Prostate gland (tissue), 2 donors: ENCODE results near the gene RIMS3.

Experiments
- CTCF ChIP-seq, 4 experiments: fragments of 200-600 bp in 2 of 4; fragments of 450-650 bp in 2 of 4; sonication (generic) in 2 of 4; IDR thresholded peaks; 1 replicate in 3 of 4; 2 replicates in 1 of 4; pipeline ENCODE4 v1.5.1; 2016 to 2019; ENCODE audit warnings: antibody characterized with exemption in 4 of 4, mild to moderate bottlenecking in 2 of 4, moderate library complexity in 2 of 4
- POLR2AphosphoS5 ChIP-seq: sonication (generic); formaldehyde crosslinking; IDR thresholded peaks from one replicate; pipeline ENCODE4 v1.6.1; 2017; ENCODE audit warnings: antibody characterized with exemption

GRCh38 chr1:40618108-40618507, 47.4 kb downstream of the RIMS3 start:
- TF ChIP-seq POLR2AphosphoS5 (no peak), CTCF (IDR thresholded peaks at IDR 0.05) (no peak)
